ENCODE results near the gene GRIN3B. TPM values are rescaled to one million over a fixed set of nuclear protein-coding genes. Genes with fewer than 3 reads are reported as not detected.

GRIN3B gene
- total and polyA plus RNA-seq, 9 of the 15 experiments (the other 6 are each of a cell fraction or from before 2014, with no cell fraction given): 0.06 to 0.95 (median 0.19) TPM; not detected in 6

GRCh38 chr19:1015782-1016646 is 15.8 kb downstream of the GRIN3B start (continued):
- TF ChIP-seq ZNF280A (IDR thresholded peaks at IDR 0.05; ENCODE audit: low read depth, partially characterized antibody): no peak
- TF ChIP-seq TRIM25 (IDR thresholded peaks at IDR 0.05; ENCODE audit: borderline replicate concordance): no peak
- TF ChIP-seq C11orf30 (IDR thresholded peaks at IDR 0.05; ENCODE audit: low read depth): peak; percentile 40; the same call in 1 of the 2 replicates
- TF ChIP-seq NFIC (IDR thresholded peaks at IDR 0.05): no peak
- no peak for TF ChIP-seq ZNF324 (CRISPR knock-in tag; IDR thresholded peaks at IDR 0.05)
- TF ChIP-seq ELK3 (CRISPR knock-in tag; IDR thresholded peaks at IDR 0.05): no peak
- TF ChIP-seq ZNF75A (CRISPR knock-in tag; IDR thresholded peaks at IDR 0.05): no peak
- TF ChIP-seq ZNF121 (CRISPR knock-in tag; conservative IDR thresholded peaks at IDR 0.05): no peak
- peak; percentile 23; the same call in 1 of the 2 replicates for TF ChIP-seq MAFF (IDR thresholded peaks at IDR 0.05; ENCODE audit: low read length)
- peak; percentile 51 for TF ChIP-seq ZNF316 (IDR thresholded peaks at IDR 0.05)

All from K562 (cell line).